OCI-LY3 (cell line): Measurements from ENCODE around the gene PAK5.

ENCODE experiments used
- CTCF ChIP-seq: fragments of 200-600, 300-600 bp; sonication (generic); IDR thresholded peaks from 2 replicates; pipeline ENCODE4 v1.5.1; 2014; ENCODE audit warnings: antibody characterized with exemption, low read length, low read depth
- EZH2phosphoT487 ChIP-seq: fragments of 200-600 bp; shearing (Covaris generic); IDR thresholded peaks from 2 replicates; pipeline ENCODE4 v1.6.1; 2018; ENCODE audit warnings: antibody characterized with exemption, mixed run types, low read depth

GRCh38 chr20:9759392-9759791 lies 79.5 kb downstream of the PAK5 start:
- no peak for TF ChIP-seq CTCF
- no peak for TF ChIP-seq EZH2phosphoT487
